H1 (cell line): ENCODE data around the gene ADAMTS9. TPM values are rescaled to one million over a fixed set of nuclear protein-coding genes. Genes with fewer than 3 reads are reported as not detected.

Experiments used
- CTCF ChIA-PET: fragments of 300-600 bp; sonication (Branson Sonifier 250); formaldehyde crosslinking; loops from one replicate; lab custom pipeline; 2021; ENCODE audit not compliant: partially characterized antibody; lab: Charles Lee
- POLR2A ChIA-PET: fragments of 300-600 bp; sonication (Branson Sonifier 250); formaldehyde crosslinking; loops from one replicate; lab custom pipeline; 2021; ENCODE audit warnings: inconsistent platforms; ENCODE audit not compliant: partially characterized antibody; lab: Charles Lee
- DNase-seq, 2 experiments: peaks; one replicate each; pipeline versions ENCODE4 v3.0.0 to v3.0.0-alpha.2; 2010 to 2022; ENCODE audit warnings: low spot score in 2 of 2, low read depth in 1 of 2, mixed read lengths in 1 of 2
- FAIRE-seq: peaks from 2 replicates; lab custom pipeline; 2011; peaks lifted over from hg19 to GRCh38; lab: Jason Lieb, UNC
- H2AFZ ChIP-seq: 2 replicates; pipeline ENCODE4 v1.8.1; 2012; ENCODE audit warnings: low read length, inconsistent platforms
- H2AK5ac ChIP-seq: 2 replicates; pipeline ENCODE4 v1.6.1; 2013; ENCODE audit warnings: low read depth, low read length
- H2BK120ac ChIP-seq: replicated peaks from 2 replicates; pipeline ENCODE3; 2013; ENCODE audit warnings: low read depth, low read length, inconsistent platforms
- H2BK12ac ChIP-seq: 2 replicates; pipeline ENCODE4 v1.6.1; 2013; ENCODE audit warnings: low read depth, low read length
- H2BK15ac ChIP-seq: 2 replicates; pipeline ENCODE4 v1.6.1; 2013; ENCODE audit warnings: low read length
- H2BK20ac ChIP-seq: 2 replicates; pipeline ENCODE4 v1.6.1; 2013; ENCODE audit warnings: low read length
- H2BK5ac ChIP-seq: 2 replicates; pipeline ENCODE4 v1.6.1; 2013; ENCODE audit warnings: low read depth, low read length
- H3K14ac ChIP-seq: 2 replicates; pipeline ENCODE4 v1.6.1; 2013; ENCODE audit warnings: inconsistent platforms; ENCODE audit not compliant: insufficient read length
- H3K18ac ChIP-seq: 2 replicates; pipeline ENCODE4 v1.6.1; 2013; ENCODE audit warnings: low read length; ENCODE audit errors: extremely low read depth
- H3K23ac ChIP-seq: 2 replicates; pipeline ENCODE4 v1.6.1; 2013; ENCODE audit warnings: inconsistent platforms; ENCODE audit not compliant: insufficient read length
- H3K23me2 ChIP-seq: 2 replicates; pipeline ENCODE4 v1.6.1; 2013; ENCODE audit warnings: low read depth, low read length
- H3K27ac ChIP-seq: 2 replicates; pipeline ENCODE4 v1.6.1; 2011; ENCODE audit warnings: low read depth, low read length, inconsistent platforms
- H3K27me3 ChIP-seq, 4 experiments: replicated peaks in 1 of 4; 1 replicate in 1 of 4; 2 replicates in 3 of 4; pipeline versions ENCODE4 v1.6.1 to v1.8.1; 2011 to 2013; ENCODE audit warnings: low read length in 3 of 4, mild to moderate bottlenecking in 3 of 4, inconsistent platforms in 2 of 4, mixed read lengths in 2 of 4, moderate library complexity in 1 of 4; ENCODE audit not compliant: control insufficient read depth in 3 of 4, insufficient read depth in 3 of 4; ENCODE audit errors: extremely low read depth in 1 of 4
- H3K36me3 ChIP-seq, 4 experiments: 2 replicates each; pipeline versions ENCODE4 v1.6.1 to v1.8.1; 2011 to 2013; ENCODE audit warnings: mild to moderate bottlenecking in 4 of 4, low read length in 3 of 4, moderate library complexity in 2 of 4, control low read depth in 1 of 4, inconsistent platforms in 1 of 4; ENCODE audit not compliant: insufficient read depth in 4 of 4, control insufficient read depth in 2 of 4
- H3K4ac ChIP-seq: replicated peaks from 2 replicates; pipeline ENCODE3; 2013; ENCODE audit warnings: low read length, low read depth, mixed read lengths, inconsistent platforms; ENCODE audit not compliant: insufficient read length
- H3K4me1 ChIP-seq, 4 experiments: replicated peaks in 1 of 4; 1 replicate in 1 of 4; 2 replicates in 3 of 4; pipeline versions ENCODE4 v1.6.1 to v1.8.1; 2011 to 2013; ENCODE audit warnings: low read length in 3 of 4, inconsistent platforms in 2 of 4, mixed read lengths in 1 of 4; ENCODE audit not compliant: insufficient read depth in 4 of 4, control insufficient read depth in 3 of 4
- H3K4me2 ChIP-seq, 2 experiments: 2 replicates each; pipeline versions ENCODE4 v1.6.1 to v1.8.1; 2011 to 2013; ENCODE audit warnings: low read depth in 2 of 2, low read length in 2 of 2, control low read depth in 1 of 2, inconsistent platforms in 1 of 2, mild to moderate bottlenecking in 1 of 2; ENCODE audit not compliant: insufficient read depth in 1 of 2
- H3K4me3 ChIP-seq, 4 experiments: fragments of 200-600, 300-600 bp in 1 of 4; sonication (generic), shearing (Covaris generic), sonication (Bioruptor Twin) in 1 of 4; 2 replicates each; pipeline versions ENCODE4 v1.5.1 to v1.8.1; 2011 to 2016; ENCODE audit warnings: low read length in 4 of 4, low read depth in 3 of 4, control low read depth in 2 of 4, inconsistent platforms in 2 of 4, mild to moderate bottlenecking in 2 of 4, mixed read lengths in 1 of 4, moderate library complexity in 1 of 4; ENCODE audit not compliant: insufficient read depth in 2 of 4; ENCODE audit errors: extremely low read depth in 1 of 4
- H3K56ac ChIP-seq: replicated peaks from 2 replicates; pipeline ENCODE3; 2013; ENCODE audit warnings: low read depth, mild to moderate bottlenecking, mixed read lengths, low read length, inconsistent platforms; ENCODE audit not compliant: insufficient read length
- H3K79me1 ChIP-seq: 2 replicates; pipeline ENCODE4 v1.6.1; 2013; ENCODE audit warnings: low read depth, low read length, control low read depth
- H3K79me2 ChIP-seq, 2 experiments: 2 replicates each; pipeline versions ENCODE4 v1.6.1 to v1.8.1; 2012 to 2013; ENCODE audit warnings: low read length in 2 of 2, mild to moderate bottlenecking in 2 of 2, inconsistent platforms in 1 of 2; ENCODE audit not compliant: insufficient read depth in 2 of 2, control insufficient read depth in 1 of 2
- H3K9ac ChIP-seq, 4 experiments: replicated peaks in 1 of 4; 1 replicate in 1 of 4; 2 replicates in 3 of 4; pipeline versions ENCODE4 v1.6.1 to v1.8.1; 2011 to 2013; ENCODE audit warnings: low read depth in 3 of 4, low read length in 3 of 4, control low read depth in 2 of 4, mild to moderate bottlenecking in 2 of 4, moderate library complexity in 2 of 4, inconsistent platforms in 1 of 4; ENCODE audit errors: extremely low read depth in 1 of 4
- H3K9me3 ChIP-seq, 2 experiments: 2 replicates each; pipeline versions ENCODE4 v1.6.1 to v1.8.1; 2012 to 2013; ENCODE audit warnings: mild to moderate bottlenecking in 2 of 2, moderate library complexity in 2 of 2, control low read depth in 1 of 2, inconsistent platforms in 1 of 2, low read depth in 1 of 2, low read length in 1 of 2, mixed read lengths in 1 of 2; ENCODE audit not compliant: insufficient read depth in 2 of 2
- H4K20me1 ChIP-seq, 2 experiments: replicated peaks in 1 of 2; 2 replicates each; pipeline versions ENCODE3 to v1.8.1; 2011 to 2013; ENCODE audit warnings: inconsistent platforms in 2 of 2, low read length in 2 of 2, mild to moderate bottlenecking in 1 of 2; ENCODE audit not compliant: insufficient read depth in 2 of 2, control insufficient read depth in 1 of 2
- H4K5ac ChIP-seq: 2 replicates; pipeline ENCODE4 v1.6.1; 2013; ENCODE audit warnings: low read length, low read depth, mixed read lengths, inconsistent platforms; ENCODE audit not compliant: insufficient read length
- H4K8ac ChIP-seq: 2 replicates; pipeline ENCODE4 v1.8.0; 2013; ENCODE audit warnings: mild to moderate bottlenecking, moderate library complexity, low read length, inconsistent platforms; ENCODE audit not compliant: insufficient read depth; ENCODE audit errors: extremely low read depth
- H4K91ac ChIP-seq: replicated peaks from 2 replicates; pipeline ENCODE3; 2013; ENCODE audit warnings: low read length, mixed read lengths, inconsistent platforms; ENCODE audit not compliant: insufficient read length
- ASH2L ChIP-seq: fragments of 200-600, 300-600 bp; sonication (generic); IDR thresholded peaks from one replicate; pipeline ENCODE4 v1.7.1; 2017; ENCODE audit warnings: low read length
- CEBPB ChIP-seq: IDR thresholded peaks from 2 replicates; pipeline ENCODE4 v1.6.1; 2012; ENCODE audit warnings: low read depth, low read length
- EZH2 ChIP-seq: fragments of 200-600 bp; sonication (generic); IDR thresholded peaks from 2 replicates; pipeline ENCODE4 v1.7.1; 2012; ENCODE audit warnings: low read depth, mild to moderate bottlenecking, moderate library complexity, low read length, inconsistent platforms; ENCODE audit not compliant: severe bottlenecking
- JUN ChIP-seq: IDR thresholded peaks from 2 replicates; pipeline ENCODE4 v1.6.1; 2011; ENCODE audit warnings: low read depth, mild to moderate bottlenecking, improper control_type of control experiment, low read length
- KDM5A ChIP-seq: fragments of 200-600 bp; IDR thresholded peaks from 2 replicates; pipeline ENCODE4 v1.7.1; 2012; ENCODE audit warnings: mild to moderate bottlenecking, low read length, inconsistent platforms, mixed read lengths
- NRF1 ChIP-seq: IDR thresholded peaks from 2 replicates; pipeline ENCODE4 v1.6.1; 2011; ENCODE audit warnings: mild to moderate bottlenecking, low read depth, low read length, improper control_type of control experiment
- PHF8 ChIP-seq: fragments of 200-600 bp; sonication (generic); conservative IDR thresholded peaks from 2 replicates; pipeline ENCODE4 v1.7.1; 2012; ENCODE audit warnings: low read depth, mild to moderate bottlenecking, inconsistent platforms, low read length, moderate library complexity
- RFX5 ChIP-seq: IDR thresholded peaks from 2 replicates; pipeline ENCODE4 v1.6.1; 2011; ENCODE audit warnings: low read depth, low read length, improper control_type of control experiment, borderline replicate concordance
- SP4 ChIP-seq: IDR thresholded peaks from 2 replicates; pipeline ENCODE4 v1.6.1; 2012; ENCODE audit warnings: low read length, inconsistent platforms
- TAF1 ChIP-seq: IDR thresholded peaks from 2 replicates; pipeline ENCODE4 v1.6.1; 2011; ENCODE audit warnings: mild to moderate bottlenecking, low read depth, low read length
- TAF7 ChIP-seq: optimal IDR thresholded peaks from 2 replicates; pipeline ENCODE3; 2011; ENCODE audit warnings: low read depth, mild to moderate bottlenecking, inconsistent platforms, low read length, moderate library complexity, borderline replicate concordance
- ZNF274 ChIP-seq: IDR thresholded peaks from 2 replicates; pipeline ENCODE4 v1.7.0; 2012; ENCODE audit warnings: low read length, borderline replicate concordance; ENCODE audit errors: extremely low read depth
- WGBS, 2 experiments: shearing (Covaris generic) in 1 of 2; methylation state at CpG; one replicate each; pipeline versions ENCODE4 v1.1.6 to v1.1.7; 2013 to 2015; ENCODE audit warnings: low lambda C conversion rate in 2 of 2, mixed read lengths in 2 of 2, inconsistent platforms in 1 of 2, low coverage in 1 of 2, missing lambda C conversion rate in 1 of 2; ENCODE audit not compliant: insufficient replicate concordance in 2 of 2, insufficient coverage in 1 of 2, insufficient read length in 1 of 2; ENCODE audit errors: extremely low coverage in 1 of 2, missing lambda C conversion rate in 1 of 2; 5-methylcytosine and 5-hydroxymethylcytosine counted together
- polyA plus RNA-seq, 7 experiments: library from polyadenylated mRNA; depleted of rRNA in 3 of 7; stranded (reverse) in 5 of 7; unstranded in 2 of 7; fragments of >200 nt in 5 of 7; fragments of 200-250 nt in 2 of 7; gene quantifications; 1 replicate in 5 of 7; 2 replicates in 1 of 7; 4 replicates in 1 of 7; pipeline versions ENCODE4 v1.2.1 to v1.2.3, GENCODE V29; 2011 to 2013; ENCODE audit warnings: missing spikeins in 2 of 7, mixed read lengths in 2 of 7
- total RNA-seq: library from RNA; stranded (reverse); fragmentation: NEBNext Ultra II Directional; extraction: Animal tissue kit (Norgen Biotek cat#: 25700); gene quantifications from 2 replicates; pipeline ENCODE4 v1.2.1, GENCODE V29; 2021
- TF ChIP-seq, protein P1 (sequence below), 3 experiments: IDR thresholded peaks; 1 replicate in 2 of 3; 2 replicates in 1 of 3; pipeline versions ENCODE4 v1.5.1 to v1.6.1; 2011; ENCODE audit warnings: low read length in 3 of 3, mild to moderate bottlenecking in 3 of 3, inconsistent platforms in 2 of 3, low read depth in 1 of 3, moderate library complexity in 1 of 3; ENCODE audit not compliant: insufficient read depth in 1 of 3; ENCODE audit errors: control extremely low read depth in 1 of 3

Gene ADAMTS9
- total and polyA plus RNA-seq, 2 of the 8 experiments (the other 6 are each of a cell fraction or from before 2014, with no cell fraction given), result 0.20 to 0.41 TPM

DNA sequence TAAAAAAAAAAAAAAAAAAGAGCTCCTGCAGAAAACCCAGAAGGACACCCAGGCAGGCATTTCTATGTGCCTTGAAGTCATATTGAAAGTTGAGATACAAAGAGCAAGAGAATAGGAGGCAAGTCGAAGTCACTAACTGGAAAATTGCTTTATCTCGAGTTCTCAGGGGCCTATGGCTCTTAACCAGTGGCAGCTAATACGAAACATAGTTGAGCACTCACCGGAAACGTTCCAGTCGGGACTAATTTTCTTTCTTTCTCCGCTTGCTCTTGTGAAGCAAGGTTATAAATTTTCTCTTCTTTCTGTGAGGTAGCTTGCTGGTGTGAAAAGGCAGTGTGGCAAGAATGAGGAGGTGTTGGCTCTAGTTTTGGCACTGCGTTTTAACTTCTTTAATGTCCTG lies 181.5 kb downstream of the ADAMTS9 start:
- no peak overlapping the region for H3K4me3 ChIP-seq
- no peak overlapping the region; the same call in 1 of the 2 replicates for H2BK12ac ChIP-seq
- no peak overlapping the region for H3K14ac ChIP-seq
- H3K4me1 ChIP-seq, result no peaks in the 10 kb centered on the region
- no peak overlapping the region for H3K27ac ChIP-seq
- no peak overlapping the region for H2BK15ac ChIP-seq
- H3K23me2 ChIP-seq, result no peaks in the 10 kb centered on the region
- no peak overlapping the region for H3K56ac ChIP-seq
- no peak for FAIRE-seq
- no peak overlapping the region for H2BK20ac ChIP-seq
- DNase-seq, result no peak
- no peaks in the 10 kb centered on the region for H3K79me2 ChIP-seq
- H3K79me1 ChIP-seq, result no peaks in the 10 kb centered on the region
- CTCF ChIA-PET, result interaction anchor here (1.4 kb wide), 2 partner anchors 21 to 25 kb away, joined by 3 to 5 read pairs; no protein-coding TSS in a partner anchor
- TF ChIP-seq CEBPB (no peak), EZH2 (no peak), NRF1 (no peak), TAF1 (no peak), SP4 (no peak), ZNF274 (no peak), JUN (no peak), TAF7 (no peak), ASH2L (no peak), KDM5A (no peak), RFX5 (no peak), PHF8 (no peak)
- TF ChIP-seq, protein P1, sequence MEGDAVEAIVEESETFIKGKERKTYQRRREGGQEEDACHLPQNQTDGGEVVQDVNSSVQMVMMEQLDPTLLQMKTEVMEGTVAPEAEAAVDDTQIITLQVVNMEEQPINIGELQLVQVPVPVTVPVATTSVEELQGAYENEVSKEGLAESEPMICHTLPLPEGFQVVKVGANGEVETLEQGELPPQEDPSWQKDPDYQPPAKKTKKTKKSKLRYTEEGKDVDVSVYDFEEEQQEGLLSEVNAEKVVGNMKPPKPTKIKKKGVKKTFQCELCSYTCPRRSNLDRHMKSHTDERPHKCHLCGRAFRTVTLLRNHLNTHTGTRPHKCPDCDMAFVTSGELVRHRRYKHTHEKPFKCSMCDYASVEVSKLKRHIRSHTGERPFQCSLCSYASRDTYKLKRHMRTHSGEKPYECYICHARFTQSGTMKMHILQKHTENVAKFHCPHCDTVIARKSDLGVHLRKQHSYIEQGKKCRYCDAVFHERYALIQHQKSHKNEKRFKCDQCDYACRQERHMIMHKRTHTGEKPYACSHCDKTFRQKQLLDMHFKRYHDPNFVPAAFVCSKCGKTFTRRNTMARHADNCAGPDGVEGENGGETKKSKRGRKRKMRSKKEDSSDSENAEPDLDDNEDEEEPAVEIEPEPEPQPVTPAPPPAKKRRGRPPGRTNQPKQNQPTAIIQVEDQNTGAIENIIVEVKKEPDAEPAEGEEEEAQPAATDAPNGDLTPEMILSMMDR (IDR thresholded peaks at IDR 0.05; ENCODE audit: control extremely low read depth in 1 of 3, insufficient read depth in 1 of 3, low read depth in 1 of 3, low read length in 3 of 3), result no peak
- TF ChIP-seq, all 59 proteins: peak for 0
- POLR2A ChIA-PET, result no interaction called here
- Histone ChIP-seq H3K18ac (no peak overlapping the region), H3K4ac (no peak overlapping the region), H4K91ac (no peak overlapping the region), H3K23ac (no peak overlapping the region), H2AFZ (no peak overlapping the region), H3K9me3 (no peaks in the 10 kb centered on the region), H4K20me1 (no peaks in the 10 kb centered on the region), H4K8ac (no peak overlapping the region), H3K36me3 (no peaks in the 10 kb centered on the region), H2AK5ac (no peak overlapping the region), H3K4me2 (no peak overlapping the region), H3K9ac (no peak overlapping the region), H2BK120ac (no peak overlapping the region), H2BK5ac (no peak overlapping the region), H3K27me3 (no peaks in the 10 kb centered on the region), H4K5ac (no peak overlapping the region)
- 94% methylated on average over 8 of the region's 8 CpGs; no CpG with 5 or more reads in 1 of the 2 experiments for WGBS, 2 experiments
